ENCODE measurements around the gene MAF.

MAF gene

DNA sequence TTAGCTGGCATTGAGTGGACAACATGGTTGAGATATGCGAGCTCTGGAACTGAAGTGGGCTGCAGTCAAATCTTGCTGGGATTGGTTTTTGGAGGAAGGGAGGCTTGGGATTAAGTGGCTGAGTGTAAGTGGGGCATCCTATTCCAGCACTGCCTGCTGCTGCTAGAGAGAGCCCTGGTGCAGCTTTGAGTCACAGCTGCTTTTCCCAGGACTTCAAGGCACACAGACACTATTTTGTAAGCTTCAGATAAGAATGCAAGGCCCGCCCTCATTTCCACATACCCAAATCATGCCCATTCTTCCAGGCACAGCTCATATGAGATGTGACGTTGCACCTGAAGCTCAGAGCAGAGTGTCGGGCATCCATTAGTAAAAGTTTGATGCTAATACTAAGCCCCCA is 10.2 kb upstream of the MAF start:
- DNase-seq: no peak

DNA sequence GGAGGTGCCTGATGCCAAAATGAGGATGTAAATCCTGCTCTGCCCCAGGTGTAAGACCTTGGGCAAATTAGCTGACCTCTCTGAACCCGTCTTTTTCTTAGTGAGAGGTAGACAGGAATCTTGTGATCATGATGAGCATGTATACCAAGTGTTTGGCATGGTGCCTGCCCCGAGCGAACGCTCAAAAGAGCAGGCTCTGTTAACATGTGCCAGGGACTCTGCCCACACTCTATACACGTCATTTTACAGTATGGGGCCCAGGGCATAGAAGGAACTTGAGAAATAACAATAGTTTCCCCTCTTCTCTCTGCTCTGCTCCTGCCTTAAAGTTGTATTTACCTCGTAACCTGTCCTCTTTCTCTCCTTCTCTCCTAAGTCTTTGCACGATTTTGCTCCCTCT is 9.3 kb upstream of the MAF start:
- DNase-seq: no peak

DNA sequence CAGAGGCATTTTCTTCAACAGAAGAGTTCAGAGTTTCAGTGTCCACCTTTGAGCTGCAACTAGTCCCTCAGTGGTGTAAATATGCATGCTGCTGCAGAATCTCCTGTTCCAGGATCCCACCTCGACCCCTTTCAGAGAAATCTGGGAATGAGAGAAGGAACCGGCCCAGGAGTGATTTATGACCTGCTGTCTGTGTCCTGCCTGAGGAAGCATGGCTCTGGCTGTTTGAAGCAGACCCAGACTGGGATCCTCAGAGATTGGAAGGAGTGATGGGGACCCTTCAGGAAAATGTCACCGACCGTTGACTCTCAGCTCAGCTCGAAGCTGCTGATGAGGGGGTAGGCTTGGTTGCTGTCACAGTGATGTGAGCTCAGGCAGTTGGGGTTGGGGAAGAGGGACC is 8.4 kb upstream of the MAF start:
- DNase-seq: no peak

DNA sequence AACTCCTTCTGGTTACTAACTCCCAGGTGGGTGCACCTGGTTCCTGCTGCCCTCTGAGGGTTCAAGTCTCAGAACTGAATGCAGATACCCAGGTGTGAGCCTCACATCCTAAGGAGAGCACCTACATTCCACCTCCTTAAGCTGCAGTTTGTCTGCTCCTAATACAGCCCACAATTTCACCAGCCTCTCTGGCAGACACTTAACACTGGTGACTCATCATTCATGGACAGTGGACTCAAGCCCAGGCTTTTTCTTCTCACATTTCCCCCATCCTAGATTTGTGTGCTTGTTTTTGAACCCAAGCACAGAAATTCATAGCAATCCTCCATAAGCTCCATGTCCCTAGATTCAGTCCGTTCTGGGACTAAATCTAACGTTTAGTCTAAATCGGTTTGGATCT is 7.0 kb upstream of the MAF start:
- DNase-seq: no peak

DNA sequence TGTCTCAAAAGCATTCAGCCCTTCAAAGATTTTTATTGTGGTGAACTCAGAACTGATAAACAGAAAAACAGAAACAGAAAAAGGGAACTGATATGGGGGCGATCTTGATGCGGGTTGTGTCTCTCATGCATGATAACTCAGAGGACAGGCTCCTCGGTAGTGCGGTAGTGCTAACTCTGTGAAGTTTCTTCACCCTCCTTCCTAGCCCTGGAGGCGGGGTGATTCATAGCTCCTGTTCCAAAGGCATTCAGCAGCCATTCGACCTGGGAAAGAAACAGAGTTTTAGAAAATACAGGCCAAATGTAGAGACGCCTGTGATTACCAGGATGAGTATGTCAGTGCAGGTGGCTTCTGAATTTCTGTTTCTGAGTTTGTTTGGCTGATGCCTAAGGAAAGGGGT is 5.5 kb upstream of the MAF start:
- DNase-seq: no peak

DNA sequence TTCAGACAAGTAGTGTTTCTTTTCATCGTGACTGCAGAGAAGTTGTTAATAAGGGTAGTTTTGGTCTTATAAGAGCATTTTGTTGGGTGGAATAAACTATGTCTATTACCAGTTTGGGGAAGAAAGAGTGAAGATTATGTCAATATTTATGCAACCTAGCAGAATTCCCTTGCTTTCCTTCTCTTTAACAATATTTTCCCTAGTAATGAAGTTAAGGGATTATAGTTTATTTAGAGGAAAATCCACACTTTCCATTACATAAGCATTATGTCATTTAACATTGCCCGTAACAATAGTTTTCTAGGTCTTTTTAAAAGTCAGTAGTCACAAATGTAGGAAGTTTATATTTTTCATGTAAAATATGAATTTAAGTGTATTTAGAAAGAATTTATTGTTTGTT is 2.5 kb upstream of the MAF start:
- no peak for DNase-seq

DNA sequence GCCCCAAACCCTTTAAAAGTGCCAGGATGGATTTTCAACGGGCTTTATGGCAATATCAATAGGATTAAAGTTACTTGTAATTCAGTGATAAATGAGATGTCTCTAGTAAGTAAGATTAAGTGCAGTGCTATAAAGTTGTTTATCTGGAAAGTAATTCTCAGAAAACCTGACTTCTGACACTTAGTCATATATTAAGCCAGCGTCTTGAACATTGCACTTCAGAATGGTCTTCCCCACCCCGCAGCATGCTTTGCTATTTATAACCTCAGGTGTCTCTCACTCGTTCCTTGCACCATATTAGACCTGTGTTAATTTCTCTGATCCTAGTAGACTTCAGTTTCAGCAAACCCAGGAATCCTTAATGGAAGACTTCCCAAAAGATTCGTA is 2.1 kb upstream of the MAF start:
- DNase-seq: no peak

DNA sequence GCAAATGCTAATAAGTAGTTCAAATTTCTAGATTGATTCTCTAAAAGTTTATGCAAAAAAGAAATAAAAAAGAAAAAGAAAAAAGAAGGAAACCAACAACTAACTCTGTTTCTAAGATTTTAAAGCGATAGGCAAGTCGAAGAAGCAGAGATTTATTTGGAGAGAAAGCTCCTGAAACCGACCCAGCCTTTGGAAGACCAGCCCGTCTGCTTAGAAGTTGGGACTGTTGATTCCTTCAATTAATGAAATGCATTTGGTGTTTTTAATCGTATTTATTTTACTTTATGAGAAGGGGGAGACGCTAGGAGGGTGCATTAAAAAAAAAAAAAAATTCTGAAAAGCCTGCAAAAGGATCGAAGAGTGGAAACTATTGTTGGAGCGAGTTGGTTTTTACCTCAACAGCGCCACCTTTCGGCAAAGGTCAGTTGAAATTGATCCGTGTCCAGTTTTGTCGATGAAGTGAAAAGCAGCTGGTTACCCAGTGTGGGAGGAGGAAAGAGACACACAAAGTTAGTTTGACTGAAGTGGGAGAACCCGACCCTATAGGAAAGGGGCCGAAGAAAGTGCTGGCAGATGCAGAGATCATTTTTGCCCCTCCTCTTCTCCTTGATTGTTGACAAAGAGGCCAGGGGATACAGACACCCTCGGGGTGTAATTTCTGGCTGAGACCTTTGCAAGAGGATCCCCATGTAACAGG is 1.5 kb upstream of the MAF start:
- DNase-seq: peak; percentile 90

DNA sequence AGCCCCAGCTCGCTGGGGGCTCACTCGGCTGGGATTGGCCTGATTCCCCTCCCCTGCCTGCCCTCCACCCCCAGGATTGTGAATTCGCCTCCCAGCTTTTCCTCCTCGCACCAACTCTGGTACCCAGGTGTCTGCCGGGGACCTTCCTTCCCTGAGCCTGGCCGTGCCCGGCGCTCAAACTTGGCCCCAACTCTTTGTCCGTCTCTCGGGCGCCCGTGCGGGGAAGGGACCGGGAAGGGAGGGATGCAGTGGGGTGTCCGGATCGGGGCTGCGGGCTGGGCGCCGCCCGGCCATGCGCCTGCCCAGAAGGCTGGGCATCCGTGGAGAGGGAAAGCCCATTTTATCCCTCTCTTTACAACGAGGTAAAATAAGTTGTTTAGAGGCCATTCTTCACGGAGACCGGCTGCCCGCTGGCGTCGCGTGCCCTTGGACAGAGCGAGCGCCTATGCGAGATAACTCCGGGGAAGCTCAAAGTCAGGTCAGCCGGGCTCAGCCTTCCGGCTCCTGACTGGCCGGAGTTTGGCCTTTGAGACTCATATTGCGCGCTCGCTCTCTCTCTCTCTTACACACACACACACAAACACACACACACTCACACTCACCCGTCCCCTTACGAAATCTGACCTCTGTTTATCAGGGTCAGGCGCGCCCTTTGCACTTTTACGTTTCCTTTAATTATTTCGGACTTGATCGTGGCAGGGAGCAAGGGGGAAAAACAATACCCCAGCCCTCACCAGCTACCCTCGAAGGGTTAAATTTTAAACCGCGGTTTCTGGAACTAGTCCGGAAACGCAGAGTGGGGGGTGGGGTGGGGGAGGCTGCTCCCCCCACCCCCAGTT is 774 bp upstream of the MAF start:
- DNase-seq: peak; percentile 49

DNA sequence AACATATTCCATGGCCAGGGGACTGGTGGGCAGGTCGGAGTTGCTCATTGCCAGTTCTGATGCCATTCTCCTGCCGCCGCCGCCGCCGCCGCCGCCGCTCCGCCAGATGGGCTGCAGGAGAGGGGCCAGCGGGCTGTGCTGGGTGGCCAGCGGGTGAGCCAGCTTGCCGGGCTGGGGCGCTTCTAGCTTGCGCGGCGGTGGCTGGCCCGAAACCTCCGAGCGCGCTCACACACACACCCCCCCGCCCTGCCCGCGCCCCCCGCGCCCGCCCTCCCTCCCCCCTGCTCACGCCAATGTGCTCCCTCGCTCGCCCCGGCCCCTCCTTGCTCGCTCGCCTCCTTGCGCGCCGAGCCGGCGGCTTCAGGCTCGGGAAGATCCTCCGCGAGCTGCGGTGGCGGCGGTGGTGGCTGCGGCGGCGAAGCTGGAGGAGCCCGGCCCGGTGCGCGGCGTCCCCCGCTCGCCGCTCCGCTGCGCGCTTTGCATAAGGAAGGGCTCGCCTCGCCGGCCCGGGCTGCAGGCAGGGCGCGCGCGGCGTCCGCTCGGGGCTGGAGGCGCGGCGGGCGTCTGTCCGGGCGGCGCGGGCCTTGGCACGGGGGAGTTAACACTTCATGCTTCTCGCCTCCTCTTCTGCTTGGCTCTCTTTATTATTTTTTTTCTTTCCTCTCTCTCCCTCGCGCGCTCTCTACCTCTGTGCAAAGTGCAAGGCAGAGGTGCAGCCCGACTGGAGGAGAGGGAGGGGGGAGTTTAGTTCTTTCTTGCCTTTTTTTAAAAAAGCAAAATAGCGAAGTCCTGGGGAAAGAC is 500 bp downstream of the MAF start:
- DNase-seq: peak; percentile 56

DNA sequence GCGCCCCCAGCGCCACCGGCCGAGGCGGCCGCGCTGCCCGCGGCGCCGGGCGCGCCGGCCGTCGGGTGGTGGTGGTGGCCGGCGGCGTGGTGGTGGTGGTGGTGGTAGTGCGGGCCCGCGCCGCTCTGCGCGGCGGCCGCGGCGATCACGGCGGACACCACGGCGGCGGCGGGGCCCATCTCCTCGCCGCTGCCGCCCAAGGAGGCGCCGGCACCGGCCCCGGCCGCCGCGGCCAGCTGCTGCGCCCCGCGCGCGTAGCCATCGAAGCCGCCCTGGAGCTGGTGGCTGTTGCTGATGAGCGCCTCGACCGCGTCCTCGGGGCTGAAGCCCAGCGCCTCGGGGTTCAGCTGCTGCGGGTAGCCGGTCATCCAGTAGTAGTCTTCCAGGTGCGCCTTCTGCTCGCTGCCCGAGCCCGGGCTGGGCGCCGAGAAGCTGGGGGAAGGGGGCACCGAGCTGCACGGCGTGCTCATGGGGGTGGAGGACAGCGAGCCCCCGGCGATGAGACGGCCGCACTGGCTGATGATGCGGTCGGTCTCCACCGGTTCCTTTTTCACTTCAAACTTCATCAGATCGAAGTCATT is 1.2 kb downstream of the MAF start:
- DNase-seq: no peak

DNA sequence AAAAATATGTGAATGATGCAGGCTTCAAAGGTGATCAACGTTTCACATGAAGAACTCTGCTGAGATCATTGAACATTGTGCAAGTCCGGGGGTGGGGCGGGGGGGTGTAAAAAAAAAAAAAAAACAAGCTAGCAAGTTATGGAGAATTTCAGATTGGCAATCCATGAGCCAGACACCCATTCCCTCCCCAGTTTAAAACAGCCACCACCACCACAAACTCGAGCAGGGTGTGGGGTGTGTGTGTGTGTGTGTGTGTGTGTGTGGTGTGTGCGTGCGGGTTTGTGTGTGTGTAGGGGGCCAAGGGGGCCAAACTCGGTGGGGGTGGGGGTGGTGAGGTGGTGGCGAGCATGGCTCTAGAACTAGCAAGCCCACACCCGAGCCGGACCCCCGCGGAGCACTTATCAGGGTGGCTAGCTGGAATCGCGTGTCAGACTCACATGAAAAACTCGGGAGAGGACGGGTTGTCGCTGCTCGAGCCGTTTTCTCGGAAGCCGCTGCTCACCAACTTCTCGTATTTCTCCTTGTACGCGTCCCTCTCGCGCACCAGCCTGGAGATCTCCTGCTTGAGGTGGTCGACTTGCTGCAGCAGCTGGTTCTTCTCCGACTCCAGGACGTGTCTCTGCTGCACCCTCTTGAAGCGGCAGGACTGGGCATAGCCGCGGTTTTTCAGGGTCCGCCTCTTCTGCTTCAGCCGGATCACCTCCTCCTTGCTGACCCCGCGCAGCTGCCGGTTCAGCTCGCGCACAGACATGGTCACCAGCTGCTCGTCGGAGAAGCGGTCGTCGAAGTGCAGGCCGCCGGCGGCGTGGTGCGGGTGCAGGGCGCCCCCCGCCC is 2.0 kb downstream of the MAF start:
- peak; percentile 54 for DNase-seq

DNA sequence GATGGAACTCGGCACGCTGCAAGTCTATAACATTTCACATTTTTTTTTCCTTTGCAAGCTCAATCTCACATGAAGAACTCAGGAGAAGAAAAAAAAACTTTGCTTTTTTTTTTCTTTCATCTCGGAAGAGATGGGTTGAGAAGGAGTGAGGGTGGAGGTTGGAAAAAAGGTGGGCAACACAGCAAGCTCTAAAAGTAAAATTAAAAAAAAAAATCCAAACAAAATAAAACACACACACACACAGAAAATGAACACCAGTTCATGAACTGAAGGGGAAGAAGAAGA is 2.5 kb downstream of the MAF start:
- no peak for DNase-seq

DNA sequence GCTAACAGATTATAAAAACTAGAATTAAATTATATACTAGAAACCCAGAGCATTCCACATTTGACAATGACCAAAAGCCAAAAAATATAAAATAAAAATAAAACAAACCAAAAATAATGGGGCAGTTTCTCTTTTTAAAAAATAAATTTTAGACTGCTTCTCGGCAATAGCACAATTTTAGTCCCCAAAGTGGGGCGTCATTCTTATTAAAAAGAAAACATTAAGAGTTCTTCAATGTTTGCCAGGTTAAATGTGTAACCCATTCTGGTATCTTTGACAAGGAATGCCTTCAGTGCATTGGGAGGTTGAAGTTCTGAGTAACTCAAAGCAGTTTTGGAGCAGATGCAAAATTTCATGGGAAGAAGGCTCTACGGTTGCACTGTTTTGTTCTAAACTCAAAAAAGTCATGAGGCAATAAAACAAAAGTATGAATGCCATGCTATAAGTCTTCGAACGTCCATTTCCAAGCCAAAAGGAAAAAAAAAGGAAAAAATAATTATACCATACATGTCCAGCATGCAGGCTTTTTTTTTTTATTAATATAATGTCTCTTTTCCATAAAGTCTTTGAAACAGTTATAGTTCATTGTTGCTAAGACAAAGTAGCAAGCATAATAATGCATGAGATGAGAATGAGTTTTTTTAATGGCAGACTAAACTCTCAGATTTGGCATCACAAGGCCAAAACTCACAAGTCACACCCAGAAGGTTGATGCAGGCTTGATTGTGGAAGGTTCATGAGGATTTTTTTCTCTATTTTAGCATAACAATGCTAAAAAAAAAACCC is 3.1 kb downstream of the MAF start:
- DNase-seq: no peak

DNA sequence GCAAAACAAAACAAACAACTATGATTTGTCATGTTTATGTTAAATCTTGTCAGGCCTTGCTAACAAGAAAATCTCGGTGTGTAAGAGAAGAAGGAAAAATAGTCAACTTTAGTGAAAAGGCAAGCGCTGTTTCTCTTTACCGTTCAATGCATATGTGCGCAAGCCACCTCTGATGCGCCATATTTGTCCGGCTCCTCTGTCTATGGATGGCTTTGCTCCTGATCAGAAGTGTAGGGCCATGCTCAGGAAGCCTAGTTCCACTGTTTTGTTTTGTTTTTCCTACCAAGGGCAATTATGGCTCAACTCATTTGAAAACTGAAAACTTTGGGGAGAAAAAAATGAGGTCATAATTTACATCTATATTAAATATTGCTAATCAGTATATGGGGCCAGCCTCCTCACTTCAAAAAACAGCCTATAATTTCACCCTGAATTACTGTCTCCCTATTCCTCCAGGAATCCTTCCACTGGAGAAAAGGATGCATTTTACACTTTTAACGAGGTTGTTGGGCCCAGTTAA is 4.5 kb downstream of the MAF start:
- DNase-seq: no peak

DNA sequence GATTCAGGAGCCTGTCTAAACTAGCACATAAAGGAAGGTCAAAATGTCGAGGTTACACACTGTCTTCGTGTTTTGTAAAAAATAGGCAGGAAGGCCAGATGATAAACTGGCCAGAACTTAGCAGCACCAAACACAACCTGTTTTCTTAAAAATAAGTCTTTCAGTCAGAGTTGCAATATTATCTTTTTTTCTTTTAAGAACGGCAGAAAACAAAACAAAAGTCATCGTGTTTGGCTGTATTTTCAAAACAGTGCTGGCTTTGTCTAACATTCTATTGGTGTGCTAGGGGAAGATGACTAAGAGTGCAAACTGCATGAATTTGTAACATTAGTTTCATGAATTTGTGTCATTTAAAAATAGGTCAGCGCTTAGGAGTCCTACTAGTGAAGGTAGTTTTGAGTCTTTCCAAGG is 5.3 kb downstream of the MAF start:
- DNase-seq: no peak

DNA sequence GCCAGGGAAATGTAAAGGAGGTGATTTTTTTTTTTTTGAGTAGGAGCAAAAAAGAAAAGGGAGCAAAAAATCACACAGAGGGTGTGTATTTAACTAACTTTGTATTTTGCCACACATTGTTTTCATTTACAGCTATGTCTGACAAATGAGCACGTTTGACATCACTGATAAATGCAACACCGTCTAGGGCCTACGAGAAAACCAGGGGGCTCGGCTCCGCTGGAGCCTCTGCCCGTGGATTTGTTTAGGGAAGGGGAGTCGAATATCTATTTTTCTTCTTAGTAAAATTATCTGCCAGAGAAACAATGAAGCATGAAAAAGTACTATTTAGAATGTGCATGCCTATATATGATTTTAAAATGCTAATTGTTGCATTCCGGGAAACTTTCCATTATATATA is 6.8 kb downstream of the MAF start:
- DNase-seq: no peak

DNA sequence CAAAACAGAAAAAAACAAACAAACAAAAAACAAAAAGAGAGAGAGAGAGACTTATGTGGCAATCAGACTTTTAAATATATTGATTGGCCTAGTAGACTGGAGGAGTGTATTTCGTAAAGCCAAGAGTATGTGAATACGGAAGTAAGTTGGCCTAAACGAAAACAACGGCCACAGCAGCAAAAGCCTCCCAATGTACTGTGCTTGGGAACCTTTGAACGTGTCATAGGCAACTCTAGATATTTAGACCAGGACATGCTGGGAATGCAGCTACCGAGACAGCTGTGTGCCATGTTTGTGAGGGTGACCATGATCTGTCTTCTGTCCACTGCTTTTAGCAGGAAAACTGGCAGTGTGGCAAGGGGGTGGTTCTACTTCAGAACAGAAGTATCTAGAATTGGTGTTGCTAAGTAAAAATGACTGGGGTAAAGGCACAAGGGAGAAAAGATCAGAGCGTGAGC is 7.4 kb downstream of the MAF start:
- DNase-seq: no peak

DNA sequence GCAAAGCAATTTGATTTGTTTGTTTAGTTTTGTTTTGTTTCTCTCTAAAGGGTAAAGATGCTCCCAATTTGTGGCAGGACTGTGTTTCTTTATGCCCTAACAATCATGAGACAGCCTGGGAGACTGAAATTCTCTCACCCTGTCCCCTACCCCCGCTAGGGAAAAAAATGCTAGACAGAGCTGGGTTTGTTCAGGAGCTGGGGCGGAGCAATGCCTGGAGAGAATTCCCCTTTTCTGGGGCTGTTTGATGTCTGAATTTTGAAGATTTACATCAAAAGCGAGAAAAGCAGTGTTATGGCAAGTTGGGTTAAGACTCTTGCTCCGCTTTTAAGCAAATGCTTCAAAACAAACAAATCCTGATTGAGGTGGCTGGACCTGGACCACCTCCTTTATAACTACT is 8.4 kb downstream of the MAF start:
- DNase-seq: no peak

DNA sequence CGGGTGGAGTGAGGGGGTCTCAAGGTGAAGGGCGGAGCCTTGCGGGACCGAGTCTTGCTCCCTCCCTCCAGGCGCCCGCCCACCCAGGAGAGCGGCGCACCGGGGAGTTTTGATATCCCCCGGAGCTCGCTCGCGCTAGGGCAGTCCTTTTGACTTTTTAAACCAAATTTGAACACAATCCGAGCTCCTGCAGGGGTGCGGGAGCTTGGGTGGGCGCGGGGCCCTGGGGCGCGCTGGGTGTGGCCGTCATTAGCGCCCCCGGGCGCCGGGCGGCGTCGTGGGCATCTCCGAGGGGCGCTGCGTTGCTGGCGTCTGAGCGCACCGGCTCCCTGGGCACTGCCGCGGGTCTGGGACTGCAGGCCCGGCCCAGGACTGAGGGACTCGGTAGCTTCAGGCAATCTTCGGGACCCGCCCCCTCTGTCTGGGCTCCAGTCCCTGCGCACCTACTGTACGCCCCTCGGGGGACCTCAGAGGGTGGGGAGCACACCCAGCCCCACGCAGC is 10.9 kb downstream of the MAF start:
- DNase-seq: no peak

DNA sequence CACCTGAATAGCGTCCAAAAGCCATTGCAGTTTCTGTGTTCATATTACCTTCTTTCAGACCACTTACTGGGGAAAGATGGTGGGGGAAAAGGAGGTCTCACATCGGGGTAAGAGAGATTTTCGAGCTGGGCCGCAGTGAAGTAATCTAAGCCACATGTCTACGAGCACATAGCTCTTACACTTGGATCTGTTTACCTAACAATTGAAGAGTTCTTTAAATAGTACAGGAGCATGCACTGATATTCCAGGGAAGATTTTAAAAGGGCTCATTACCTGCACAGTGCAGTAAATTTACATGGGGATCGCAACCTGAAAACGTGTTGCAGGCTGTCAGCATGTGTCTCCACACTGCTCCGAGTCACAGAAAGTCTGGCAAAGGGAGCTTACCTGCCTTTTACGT is 12.6 kb downstream of the MAF start:
- DNase-seq: no peak
